ENCODE results near the gene CYB5D1.
"Not testable (repeated sequence)": the region's sequence is repeated elsewhere in the genome, so short reads cannot be mapped to it uniquely, and the experiment has no call there.

Gene CYB5D1

DNA sequence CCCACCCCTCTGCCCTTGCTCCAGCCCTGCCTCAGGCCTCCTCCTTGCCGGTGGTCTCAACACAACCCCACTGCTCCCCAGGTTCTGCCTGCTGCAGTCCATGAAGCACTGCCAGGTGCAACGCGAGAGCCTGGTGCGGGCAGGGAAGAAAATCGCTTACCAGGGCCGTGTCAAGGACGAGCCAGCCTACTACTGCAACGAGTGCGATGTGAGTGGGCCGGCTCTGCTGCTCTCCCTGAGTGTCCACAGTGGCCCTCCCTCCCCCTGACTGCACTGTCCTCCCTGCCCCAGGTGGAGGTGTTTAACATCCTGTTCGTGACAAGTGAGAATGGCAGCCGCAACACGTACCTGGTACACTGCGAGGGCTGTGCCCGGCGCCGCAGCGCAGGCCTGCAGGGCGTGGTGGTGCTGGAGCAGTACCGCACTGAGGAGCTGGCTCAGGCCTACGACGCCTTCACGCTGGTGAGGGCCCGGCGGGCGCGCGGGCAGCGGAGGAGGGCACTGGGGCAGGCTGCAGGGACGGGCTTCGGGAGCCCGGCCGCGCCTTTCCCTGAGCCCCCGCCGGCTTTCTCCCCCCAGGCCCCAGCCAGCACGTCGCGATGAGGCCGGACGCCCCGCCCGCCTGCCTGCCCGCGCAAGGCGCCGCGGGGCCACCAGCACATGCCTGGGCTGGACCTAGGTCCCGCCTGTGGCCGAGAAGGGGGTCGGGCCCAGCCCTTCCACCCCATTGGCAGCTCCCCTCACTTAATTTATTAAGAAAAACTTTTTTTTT is 4.7 kb upstream of the CYB5D1 start:
- Mint-ChIP-seq H3K4me1 (ENCODE audit: low read depth) (peaks cover 44% of the 10 kb centered on the region), H3K4me3 (no peak overlapping the region), H3K9me3 (no peaks in the 10 kb centered on the region), H3K36me3 (ENCODE audit: low read depth) (no peaks in the 10 kb centered on the region), H3K27me3 (no peaks in the 10 kb centered on the region), H3K27ac (no peak overlapping the region)
- intact Hi-C loops (cut with micrococcal nuclease), result loop anchor here (5.0 kb wide), 1 partner anchor 106 kb away; no protein-coding TSS in a partner anchor

DNA sequence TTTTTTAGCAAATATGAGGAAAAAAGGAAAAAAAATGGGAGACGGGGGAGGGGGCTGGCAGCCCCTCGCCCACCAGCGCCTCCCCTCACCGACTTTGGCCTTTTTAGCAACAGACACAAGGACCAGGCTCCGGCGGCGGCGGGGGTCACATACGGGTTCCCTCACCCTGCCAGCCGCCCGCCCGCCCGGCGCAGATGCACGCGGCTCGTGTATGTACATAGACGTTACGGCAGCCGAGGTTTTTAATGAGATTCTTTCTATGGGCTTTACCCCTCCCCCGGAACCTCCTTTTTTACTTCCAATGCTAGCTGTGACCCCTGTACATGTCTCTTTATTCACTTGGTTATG is 4.1 kb upstream of the CYB5D1 start:
- Mint-ChIP-seq H3K9me3 (no peaks in the 10 kb centered on the region), H3K27me3 (no peaks in the 10 kb centered on the region), H3K4me3 (no peak overlapping the region), H3K4me1 (ENCODE audit: low read depth) (peaks cover 41% of the 10 kb centered on the region), H3K27ac (no peak overlapping the region), H3K36me3 (ENCODE audit: low read depth) (no peaks in the 10 kb centered on the region)
- intact Hi-C loops (cut with micrococcal nuclease), result loop anchor here (5.0 kb wide), 1 partner anchor 106 kb away; no protein-coding TSS in a partner anchor

DNA sequence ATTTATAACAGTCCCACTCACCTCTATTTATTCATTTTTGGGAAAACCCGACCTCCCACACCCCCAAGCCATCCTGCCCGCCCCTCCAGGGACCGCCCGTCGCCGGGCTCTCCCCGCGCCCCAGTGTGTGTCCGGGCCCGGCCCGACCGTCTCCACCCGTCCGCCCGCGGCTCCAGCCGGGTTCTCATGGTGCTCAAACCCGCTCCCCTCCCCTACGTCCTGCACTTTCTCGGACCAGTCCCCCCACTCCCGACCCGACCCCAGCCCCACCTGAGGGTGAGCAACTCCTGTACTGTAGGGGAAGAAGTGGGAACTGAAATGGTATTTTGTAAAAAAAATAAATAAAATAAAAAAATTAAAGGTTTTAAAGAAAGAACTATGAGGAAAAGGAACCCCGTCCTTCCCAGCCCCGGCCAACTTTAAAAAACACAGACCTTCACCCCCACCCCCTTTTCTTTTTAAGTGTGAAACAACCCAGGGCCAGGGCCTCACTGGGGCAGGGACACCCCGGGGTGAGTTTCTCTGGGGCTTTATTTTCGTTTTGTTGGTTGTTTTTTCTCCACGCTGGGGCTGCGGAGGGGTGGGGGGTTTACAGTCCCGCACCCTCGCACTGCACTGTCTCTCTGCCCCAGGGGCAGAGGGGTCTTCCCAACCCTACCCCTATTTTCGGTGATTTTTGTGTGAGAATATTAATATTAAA is 3.6 kb upstream of the CYB5D1 start:
- no peak overlapping the region for H3K4me3 Mint-ChIP-seq
- H3K27me3 Mint-ChIP-seq, result no peaks in the 10 kb centered on the region

DNA sequence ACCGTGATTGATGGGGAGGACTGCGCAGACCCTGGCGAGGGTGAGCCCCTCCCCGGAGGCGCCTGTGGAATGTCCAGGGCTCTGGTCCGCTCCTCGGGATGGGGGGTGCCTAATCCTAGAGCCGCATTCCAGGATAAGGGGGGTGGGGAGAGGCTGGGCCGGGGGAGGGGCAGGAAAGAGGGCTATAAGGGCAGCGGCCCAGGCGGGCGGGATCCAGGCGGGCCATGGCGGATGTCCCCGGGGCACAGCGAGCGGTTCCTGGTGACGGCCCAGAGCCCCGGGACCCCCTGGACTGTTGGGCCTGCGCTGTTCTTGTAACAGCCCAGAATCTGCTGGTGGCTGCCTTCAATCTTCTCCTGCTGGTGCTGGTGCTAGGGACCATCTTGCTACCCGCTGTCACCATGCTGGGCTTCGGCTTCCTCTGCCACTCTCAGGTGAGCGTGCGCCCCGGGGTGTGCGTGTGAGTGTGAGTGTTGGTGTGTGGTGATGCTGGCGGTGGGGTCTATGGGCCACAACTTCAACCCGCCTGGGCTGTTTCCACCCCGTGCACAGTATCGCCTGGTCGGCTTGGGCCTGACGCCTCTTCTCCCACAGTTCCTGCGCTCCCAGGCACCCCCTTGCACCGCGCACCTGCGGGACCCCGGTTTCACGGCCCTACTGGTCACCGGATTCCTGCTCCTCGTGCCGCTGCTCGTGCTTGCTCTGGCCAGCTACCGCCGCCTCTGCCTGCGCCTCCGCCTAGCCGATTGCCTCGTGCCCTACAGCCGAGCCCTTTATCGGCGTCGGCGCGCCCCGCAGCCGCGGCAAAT is 2.7 kb upstream of the CYB5D1 start, which contains the start of gene TMEM88:
Gene TMEM88 (plus strand): TSS at position 216 of the 809 bp plus-strand sequence. CDS start 9 bp downstream, at position 225.
- Mint-ChIP-seq H3K36me3 (ENCODE audit: low read depth) (no peaks in the 10 kb centered on the region), H3K9me3 (no peaks in the 10 kb centered on the region), H3K27ac (no peak within 1 kb of the TSS), H3K27me3 (no peaks in the 10 kb centered on the region), H3K4me3 (no peak within 1 kb of the TSS), H3K4me1 (ENCODE audit: low read depth) (peaks cover 27% of the 10 kb centered on the region)
- intact Hi-C loops (cut with micrococcal nuclease), result loop anchor here (5.0 kb wide), 1 partner anchor 108 kb away; no protein-coding TSS in a partner anchor

More for the DNA sequence above, 3.6 kb upstream of the CYB5D1 start:
- Mint-ChIP-seq H3K36me3 (ENCODE audit: low read depth) (no peaks in the 10 kb centered on the region), H3K4me1 (ENCODE audit: low read depth) (peaks cover 36% of the 10 kb centered on the region), H3K27ac (no peak overlapping the region), H3K9me3 (no peaks in the 10 kb centered on the region)
- intact Hi-C loops (cut with micrococcal nuclease), result loop anchor here (5.0 kb wide), 1 partner anchor 107 kb away; no protein-coding TSS in a partner anchor

DNA sequence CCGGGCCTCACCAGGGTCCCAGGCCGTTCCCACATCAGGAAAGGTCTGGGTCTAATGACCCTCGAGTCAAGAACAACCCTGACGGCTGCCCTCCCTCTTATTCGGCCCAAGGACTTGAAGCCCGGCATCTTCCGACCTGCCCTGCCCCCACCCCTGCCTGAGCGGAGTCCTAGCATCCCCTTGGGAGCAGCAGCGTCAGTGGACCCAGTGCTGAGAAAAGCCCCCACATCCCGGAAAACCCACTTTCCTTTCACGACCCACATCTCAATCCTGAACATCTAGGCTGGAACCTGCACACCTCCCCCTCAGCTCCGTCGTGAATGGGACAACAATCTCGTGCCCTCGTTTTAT is 2.2 kb upstream of the CYB5D1 start:
- Mint-ChIP-seq H3K27ac (no peak overlapping the region), H3K4me3 (no peak overlapping the region), H3K36me3 (ENCODE audit: low read depth) (no peaks in the 10 kb centered on the region), H3K27me3 (no peaks in the 10 kb centered on the region), H3K9me3 (no peaks in the 10 kb centered on the region), H3K4me1 (ENCODE audit: low read depth) (peaks cover 22% of the 10 kb centered on the region)
- intact Hi-C loops (cut with micrococcal nuclease), result loop anchor here (2.0 kb wide), 1 partner anchor 13 kb away; no protein-coding TSS in a partner anchor

DNA sequence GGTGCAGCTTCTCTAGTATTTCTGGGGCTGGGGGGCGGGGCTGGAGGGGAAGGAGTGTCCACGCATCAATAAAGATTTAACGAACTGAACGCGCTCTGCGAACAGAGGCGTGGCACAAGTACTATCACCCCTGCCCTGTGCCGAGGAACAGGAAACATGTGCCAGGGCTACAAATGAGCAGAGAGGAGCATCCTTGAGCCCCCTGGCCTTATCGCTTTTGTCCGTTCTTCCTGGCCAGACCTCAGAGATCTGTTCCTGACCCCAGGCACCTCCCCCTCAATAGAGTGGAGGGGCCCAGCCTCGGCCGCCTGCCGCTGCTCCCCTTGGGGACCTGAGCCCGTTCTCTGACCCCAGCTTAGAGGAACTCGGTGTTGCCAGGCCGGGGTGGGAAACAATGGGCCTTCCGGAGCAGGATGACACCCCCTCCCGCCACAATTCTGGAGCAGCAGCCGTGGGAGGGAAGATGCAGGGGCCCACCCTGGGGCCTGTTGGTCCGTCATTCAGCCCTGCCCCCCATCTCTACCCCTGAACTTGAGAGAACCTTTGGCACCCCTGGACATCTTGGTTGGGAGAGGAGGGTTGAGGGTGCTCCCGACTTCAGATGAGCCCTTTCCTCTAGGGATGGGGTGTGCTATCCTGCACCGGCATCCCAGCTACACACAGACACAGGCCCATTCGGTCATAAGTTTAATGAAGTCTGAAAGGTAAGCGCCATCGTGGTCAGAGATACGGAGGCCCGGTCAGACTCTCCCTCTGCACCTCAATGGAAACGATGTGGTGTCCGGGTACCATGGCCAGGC is 1.6 kb upstream of the CYB5D1 start:
- Mint-ChIP-seq H3K9me3 (no peaks in the 10 kb centered on the region), H3K4me1 (ENCODE audit: low read depth) (peaks cover 16% of the 10 kb centered on the region), H3K27ac (no peak overlapping the region), H3K4me3 (no peak overlapping the region), H3K27me3 (no peaks in the 10 kb centered on the region), H3K36me3 (ENCODE audit: low read depth) (no peaks in the 10 kb centered on the region)
- intact Hi-C loops (cut with micrococcal nuclease), result loop anchor here (2.0 kb wide), 1 partner anchor 13 kb away; no protein-coding TSS in a partner anchor

DNA sequence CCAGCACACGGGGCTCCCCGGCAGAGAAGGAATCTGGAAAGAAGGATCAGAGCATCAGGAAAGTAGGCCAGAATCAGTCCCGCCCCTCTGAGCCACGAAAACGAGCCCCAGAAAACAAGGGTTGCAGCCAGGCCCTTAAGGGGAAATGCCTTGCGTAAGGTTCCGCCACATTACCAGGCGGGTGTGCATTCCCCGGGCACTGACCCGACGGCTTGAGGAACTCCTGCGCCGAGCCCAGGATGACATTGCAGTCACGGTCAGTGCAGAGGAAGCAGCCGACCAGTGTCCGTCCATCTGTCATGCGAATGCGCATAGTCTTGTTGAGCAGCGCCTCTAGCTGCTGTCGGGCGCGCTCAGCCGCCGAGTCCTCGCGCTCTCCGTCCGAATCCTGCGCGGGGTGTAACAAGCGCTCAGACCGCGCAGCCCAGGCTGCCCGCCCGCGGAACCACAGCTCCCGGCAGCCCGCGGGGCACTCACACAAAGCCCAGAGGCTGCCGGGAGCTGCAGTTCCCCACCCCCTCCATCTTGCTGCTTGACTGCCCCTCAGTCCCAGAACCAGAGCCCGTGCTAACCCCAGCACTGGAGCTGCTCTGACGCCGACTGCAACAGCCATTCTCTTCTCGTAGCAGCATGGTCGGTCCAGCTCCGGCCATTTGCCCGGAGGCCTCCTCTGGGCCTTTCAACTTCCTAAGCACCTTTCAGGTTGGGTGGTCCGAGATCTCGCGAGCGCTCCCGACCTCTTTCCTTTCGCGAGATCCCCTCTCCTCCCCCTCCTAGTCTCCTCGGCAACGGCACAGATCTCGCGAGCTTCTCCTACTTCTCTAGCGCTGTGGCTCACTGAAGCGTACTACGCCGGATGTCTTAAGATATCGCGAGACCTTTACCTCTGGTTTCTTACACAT is 741 bp upstream of the CYB5D1 start, which contains the start of gene NAA38:
Gene NAA38 (minus strand): TSS at position 749 of the 902 bp plus-strand sequence. CDS start 96 bp downstream, at position 653.
- no peak within 1 kb of the TSS for H3K27ac Mint-ChIP-seq
- H3K9me3 Mint-ChIP-seq, result no peaks in the 10 kb centered on the region
- no peaks in the 10 kb centered on the region for H3K27me3 Mint-ChIP-seq
- no peaks in the 10 kb centered on the region for H3K36me3 Mint-ChIP-seq (ENCODE audit: low read depth)
- intact Hi-C loops (cut with micrococcal nuclease), result loop anchor here (2.0 kb wide), 1 partner anchor 14 kb away; no protein-coding TSS in a partner anchor
- peaks cover 15% of the 10 kb centered on the region for H3K4me1 Mint-ChIP-seq (ENCODE audit: low read depth)
- no peak within 1 kb of the TSS for H3K4me3 Mint-ChIP-seq

DNA sequence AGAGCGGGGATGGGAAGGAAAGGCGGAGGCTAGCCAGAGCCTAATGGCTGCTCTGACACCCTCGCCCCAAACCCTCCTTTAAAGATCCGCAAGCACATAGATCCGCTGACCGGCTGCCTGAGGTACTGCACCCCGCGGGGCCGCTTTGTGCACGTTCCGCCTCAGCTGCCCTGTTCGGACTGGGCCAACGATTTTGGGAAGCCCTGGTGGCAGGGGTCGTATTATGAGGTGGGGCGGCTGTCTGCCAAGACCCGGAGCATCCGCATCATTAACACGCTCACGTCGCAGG is 663 bp downstream of the CYB5D1 start:
- H3K4me1 Mint-ChIP-seq (ENCODE audit: low read depth), result peaks cover 13% of the 10 kb centered on the region
- H3K9me3 Mint-ChIP-seq, result no peaks in the 10 kb centered on the region
- intact Hi-C loops (cut with micrococcal nuclease), result no loop called here
- no peaks in the 10 kb centered on the region for H3K36me3 Mint-ChIP-seq (ENCODE audit: low read depth)
- H3K27ac Mint-ChIP-seq, result no peak overlapping the region
- no peak overlapping the region for H3K4me3 Mint-ChIP-seq
- no peaks in the 10 kb centered on the region for H3K27me3 Mint-ChIP-seq

DNA sequence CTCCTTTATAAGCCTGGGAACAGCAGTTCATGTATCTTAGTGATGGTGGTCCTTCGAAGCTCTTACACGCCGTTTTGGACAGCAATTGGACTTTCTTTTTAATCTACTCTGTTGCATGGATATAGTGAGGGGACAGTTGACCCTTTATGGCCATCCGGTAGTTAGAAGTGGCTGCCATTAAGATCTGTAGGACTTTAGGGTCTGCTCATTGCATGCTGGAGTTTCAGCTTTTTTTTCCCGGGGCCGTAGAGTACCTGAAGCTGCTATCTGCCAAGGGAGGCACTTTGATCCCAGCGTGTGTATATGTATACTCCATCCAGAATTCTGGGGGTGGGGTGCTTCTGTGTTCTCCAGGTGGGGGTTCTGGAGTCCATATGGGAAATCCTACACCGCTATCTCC is 1.2 kb downstream of the CYB5D1 start:
- H3K4me3 Mint-ChIP-seq, result no peak overlapping the region
- H3K9me3 Mint-ChIP-seq, result no peaks in the 10 kb centered on the region
- H3K27ac Mint-ChIP-seq, result no peak overlapping the region
- H3K27me3 Mint-ChIP-seq, result no peaks in the 10 kb centered on the region
- H3K4me1 Mint-ChIP-seq (ENCODE audit: low read depth), result peaks cover 13% of the 10 kb centered on the region
- H3K36me3 Mint-ChIP-seq (ENCODE audit: low read depth), result no peaks in the 10 kb centered on the region
- intact Hi-C loops (cut with micrococcal nuclease), result no loop called here

DNA sequence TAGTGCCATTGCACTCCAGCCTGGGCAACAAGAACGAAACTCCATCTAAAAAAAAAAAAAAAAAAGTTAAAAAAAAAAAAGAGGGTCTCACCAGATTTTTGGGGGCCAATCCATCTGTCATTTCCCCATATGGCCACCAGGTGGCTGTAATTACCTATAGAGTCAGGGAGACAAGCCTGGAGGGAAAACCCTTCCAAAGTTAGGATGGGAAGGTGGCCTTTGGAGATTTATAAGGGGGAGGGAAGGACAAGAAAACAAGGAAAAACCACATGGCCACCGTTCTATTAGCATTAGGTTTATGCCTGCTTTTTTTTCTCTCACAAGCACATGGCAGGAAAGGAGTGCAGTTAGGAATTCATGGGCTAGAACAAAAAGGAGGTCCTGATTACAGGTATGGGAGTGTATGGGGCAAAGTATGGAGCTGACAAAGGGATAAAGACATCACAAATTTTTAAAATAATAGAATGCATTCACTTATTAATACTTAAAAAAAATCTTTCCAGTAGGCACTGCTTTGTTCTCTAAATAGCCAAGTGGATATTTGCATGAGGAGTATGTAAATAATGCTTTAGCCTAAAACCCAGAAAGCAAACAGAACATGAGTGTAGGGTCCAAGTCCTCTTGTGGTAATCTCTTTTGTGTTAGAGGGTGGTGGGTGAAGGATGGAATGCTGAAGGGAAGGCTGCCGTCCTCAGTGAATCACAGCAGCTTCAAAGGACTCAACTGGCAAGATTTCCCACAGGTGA is 5.1 kb downstream of the CYB5D1 start:
- Mint-ChIP-seq H3K9me3 (no peaks in the 10 kb centered on the region), H3K27me3 (no peaks in the 10 kb centered on the region), H3K27ac (no peak overlapping the region), H3K4me1 (ENCODE audit: low read depth) (peaks cover 19% of the 10 kb centered on the region), H3K36me3 (ENCODE audit: low read depth) (no peaks in the 10 kb centered on the region), H3K4me3 (no peak overlapping the region)
- intact Hi-C loops (cut with micrococcal nuclease), result loop anchor here (1.0 to 5.0 kb wide), 3 partner anchors 26 to 129 kb away; partner anchors contain the start of gene CHD3

DNA sequence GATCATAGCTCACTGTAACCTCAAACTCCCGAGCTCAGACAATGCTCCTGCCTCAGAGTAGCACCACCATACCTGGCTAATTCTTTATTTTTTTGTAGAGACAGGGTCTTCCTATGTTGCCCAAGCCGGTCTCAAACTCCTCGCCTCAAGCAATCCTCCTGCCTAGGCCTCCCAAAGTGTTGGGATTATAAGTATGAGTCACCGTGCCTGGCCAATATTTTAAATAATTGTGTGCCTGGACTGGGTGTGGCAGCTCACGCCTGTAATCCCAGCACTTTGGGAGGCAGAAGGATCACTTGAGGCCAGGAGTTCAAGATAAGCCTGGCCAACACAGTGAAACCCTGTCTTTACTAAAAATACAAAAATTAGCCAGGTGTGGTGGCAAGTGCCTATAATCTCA is 6.6 kb downstream of the CYB5D1 start:
- H3K27me3 Mint-ChIP-seq; H3K36me3 Mint-ChIP-seq (ENCODE audit: low read depth); H3K4me3 Mint-ChIP-seq; H3K9me3 Mint-ChIP-seq; H3K27ac Mint-ChIP-seq: not testable (repeated sequence)
- H3K4me1 Mint-ChIP-seq (ENCODE audit: low read depth), result peaks cover 29% of the 10 kb centered on the region
- intact Hi-C loops (cut with micrococcal nuclease), result loop anchor here (5.0 kb wide), 1 partner anchor 128 kb away; no protein-coding TSS in a partner anchor

Data from dendritic cell treated with granulocyte-macrophage colony-stimulating factor and Interleukin-4, amounts not matched to agents 40 ng/mL and 50 ng/mL, for 4 days (primary cell).